GM12878 (cell line): ENCODE measurements around the gene ITPRIPL2. TPM values are rescaled to one million over a fixed set of nuclear protein-coding genes. Genes with fewer than 3 reads are reported as not detected.

Source experiments
- ATAC-seq: fragments of 200-7000 bp; cut with Tn5 transposase; 3 replicates; pipeline ENCODE4 v1.9.1; 2020; ENCODE audit warnings: mild to moderate bottlenecking, moderate library complexity
- BruUV-seq: library from RNA; stranded (reverse); fragments of 400-500 nt; replicated peaks from 2 replicates; lab custom pipeline; 2021; lab: Mats Ljungman, UMichigan
- CTCF ChIA-PET: fragments of 300-600 bp; sonication (Branson Sonifier 250); formaldehyde crosslinking; extraction: SDS; loops from one replicate; lab custom pipeline; 2021; ENCODE audit warnings: inconsistent platforms; lab: Yijun Ruan, JAX
- POLR2A ChIA-PET: fragments of 350-600 bp; formaldehyde crosslinking; extraction: SDS; loops from one replicate; lab custom pipeline; 2021; ENCODE audit warnings: inconsistent platforms; lab: Charles Lee
- RAD21 ChIA-PET: fragments of 300-600 bp; sonication (Branson Sonifier 250); formaldehyde crosslinking; loops from one replicate; lab custom pipeline; 2023; ENCODE audit warnings: antibody characterized with exemption; ENCODE audit not compliant: unreplicated experiment; lab: Charles Lee
- SMC1A ChIA-PET: fragments of 300-600 bp; sonication (Branson Sonifier 250); formaldehyde crosslinking; loops from one replicate; lab custom pipeline; 2023; ENCODE audit not compliant: unreplicated experiment, uncharacterized antibody; lab: Charles Lee
- DNase-seq: peaks from one replicate; pipeline ENCODE4 v3.0.0-alpha.2; 2011; ENCODE audit warnings: low read depth, low spot score
- FAIRE-seq: peaks from 3 replicates; lab custom pipeline; 2011; peaks lifted over from hg19 to GRCh38; lab: Jason Lieb, UNC
- H2AFZ ChIP-seq: 2 replicates; pipeline ENCODE4 v1.6.0; 2011; ENCODE audit warnings: low read depth, low read length, control low read depth; ENCODE audit not compliant: control insufficient read depth
- H3K27ac ChIP-seq: 2 replicates; pipeline ENCODE4 v1.5.1; 2011; ENCODE audit warnings: control low read depth; ENCODE audit not compliant: control insufficient read depth, insufficient read depth
- H3K27me3 ChIP-seq, 2 experiments: replicated peaks in 1 of 2; 2 replicates each; pipeline versions ENCODE4 v1.6.0 to v1.6.1; 2011; ENCODE audit warnings: low read length in 1 of 2; ENCODE audit not compliant: control insufficient read depth in 2 of 2, insufficient read depth in 2 of 2
- H3K36me3 ChIP-seq, 2 experiments: 2 replicates each; pipeline ENCODE4 v1.5.1; 2011; ENCODE audit warnings: low read length in 1 of 2; ENCODE audit not compliant: control insufficient read depth in 2 of 2, insufficient read depth in 2 of 2
- H3K4me1 ChIP-seq: 2 replicates; pipeline ENCODE4 v1.6.1; 2011; ENCODE audit warnings: mild to moderate bottlenecking, low read length, moderate library complexity, mixed read lengths; ENCODE audit not compliant: control insufficient read depth, insufficient read depth
- H3K4me2 ChIP-seq: 2 replicates; pipeline ENCODE4 v1.6.0; 2011; ENCODE audit warnings: control low read depth; ENCODE audit not compliant: control insufficient read depth, insufficient read depth
- H3K4me3 ChIP-seq: fragments of 200-600 bp; sonication (generic); 2 replicates; pipeline ENCODE4 v1.5.1; 2016
- H3K79me2 ChIP-seq: 2 replicates; pipeline ENCODE4 v1.6.0; 2011; ENCODE audit warnings: low read length; ENCODE audit not compliant: control insufficient read depth, insufficient read depth
- H3K9ac ChIP-seq: 2 replicates; pipeline ENCODE4 v1.8.0; 2011; ENCODE audit warnings: low read length, control low read depth, mixed read lengths; ENCODE audit not compliant: control insufficient read depth, insufficient read depth
- H3K9me3 ChIP-seq: replicated peaks from 3 replicates; pipeline ENCODE4 v1.5.1; 2011; ENCODE audit warnings: mild to moderate bottlenecking, low read length; ENCODE audit not compliant: control insufficient read depth, insufficient read depth
- H4K20me1 ChIP-seq: 2 replicates; pipeline ENCODE4 v1.6.0; 2011; ENCODE audit not compliant: control insufficient read depth, insufficient read depth
- DPF2 ChIP-seq: fragments of 450-650 bp; IDR thresholded peaks from 2 replicates; pipeline ENCODE4 v1.6.1; 2017; ENCODE audit warnings: mild to moderate bottlenecking
- ELK1 ChIP-seq: IDR thresholded peaks from 2 replicates; pipeline ENCODE4 v1.6.1; 2012; ENCODE audit warnings: low read depth, low read length, improper control_type of control experiment
- MTA2 ChIP-seq: fragments of 450-650 bp; IDR thresholded peaks from 2 replicates; pipeline ENCODE4 v1.6.1; 2016; ENCODE audit warnings: low read depth, mild to moderate bottlenecking, moderate library complexity
- NR2C2 ChIP-seq: IDR thresholded peaks from 2 replicates; pipeline ENCODE4 v1.6.1; 2011; ENCODE audit warnings: borderline replicate concordance, low read depth; ENCODE audit not compliant: control insufficient read depth, insufficient read length
- NRF1 ChIP-seq: conservative IDR thresholded peaks from 2 replicates; pipeline ENCODE4 v1.6.1; 2011; ENCODE audit warnings: mild to moderate bottlenecking, low read depth, low read length, improper control_type of control experiment
- PAX5 ChIP-seq: IDR thresholded peaks from 2 replicates; pipeline ENCODE4 v1.6.1; 2011; ENCODE audit warnings: low read depth, low read length, borderline replicate concordance
- PAX8 ChIP-seq: fragments of 450-650 bp; IDR thresholded peaks from 2 replicates; pipeline ENCODE4 v1.6.1; 2017; ENCODE audit warnings: mild to moderate bottlenecking, moderate library complexity
- SMAD5 ChIP-seq: IDR thresholded peaks from 2 replicates; pipeline ENCODE4 v1.6.1; 2016; ENCODE audit warnings: antibody characterized with exemption, low read depth
- TAF1 ChIP-seq: IDR thresholded peaks from 2 replicates; pipeline ENCODE4 v1.6.1; 2011; ENCODE audit warnings: mild to moderate bottlenecking, low read depth, low read length, borderline replicate concordance
- YBX1 ChIP-seq: fragments of 450-650 bp; IDR thresholded peaks from 2 replicates; pipeline ENCODE4 v1.6.1; 2016; ENCODE audit warnings: antibody characterized with exemption
- YY1 ChIP-seq: IDR thresholded peaks from 2 replicates; pipeline ENCODE4 v1.6.1; 2011; ENCODE audit warnings: low read depth, mild to moderate bottlenecking, low read length
- ZBED1 ChIP-seq: IDR thresholded peaks from 2 replicates; pipeline ENCODE4 v1.6.1; 2016; ENCODE audit warnings: borderline replicate concordance
- ZBTB40 ChIP-seq: fragments of 450-650 bp; IDR thresholded peaks from 2 replicates; pipeline ENCODE4 v1.6.1; 2016; ENCODE audit warnings: mild to moderate bottlenecking, moderate library complexity, borderline replicate concordance
- ZNF274 ChIP-seq: IDR thresholded peaks from one replicate; pipeline ENCODE4 v1.8.0; 2011; ENCODE audit not compliant: insufficient read length, insufficient read depth
- WGBS: methylation state at CpG from one replicate; pipeline ENCODE4 v1.1.6; 2016; ENCODE audit warnings: low lambda C conversion rate; ENCODE audit not compliant: insufficient replicate concordance, insufficient coverage; ENCODE audit errors: missing lambda C conversion rate; 5-methylcytosine and 5-hydroxymethylcytosine counted together
- in situ Hi-C: fragments of 300-500 bp; cut with MboI; formaldehyde crosslinking; loops from 9 replicates; pipeline ENCODE4 v1.14.3; 2018; ENCODE audit warnings: mixed read lengths
- intact Hi-C: fragments of 100-400 bp; cut with micrococcal nuclease; formaldehyde crosslinking; loops from one replicate; pipeline ENCODE4 v1.14.2; 2022; ENCODE audit not compliant: unreplicated experiment
- polyA plus RNA-seq, 11 experiments: library from polyadenylated mRNA; depleted of rRNA in 4 of 11; unstranded in 6 of 11; stranded (reverse) in 5 of 11; fragments of >200 nt; fragmentation: Nextera tagmentation in 4 of 11; fragmentation: Illumina TruSeq in 1 of 11; extraction: Ambion mirVana in 4 of 11; extraction: Trizol in 1 of 11; gene quantifications; 1 replicate in 1 of 11; 2 replicates in 10 of 11; pipeline versions ENCODE4 v1.2.1 to v1.2.3, GENCODE V29; 2011 to 2016; ENCODE audit warnings: inconsistent platforms in 2 of 11, missing spikeins in 2 of 11, low read depth in 1 of 11
- total RNA-seq, 4 experiments: library from RNA; depleted of rRNA in 3 of 4; stranded (reverse); fragments of >200 nt in 3 of 4; fragmentation: Illumina TruSeq in 1 of 4; extraction: Trizol in 1 of 4; gene quantifications; 2 replicates each; pipeline versions ENCODE4 v1.2.1 to v1.2.3, GENCODE V29; 2013 to 2021
- TF ChIP-seq, protein P1 (sequence below): fragments of 450-650 bp; IDR thresholded peaks from 2 replicates; pipeline ENCODE4 v1.6.1; 2016; ENCODE audit warnings: mild to moderate bottlenecking

ITPRIPL2 gene
- total and polyA plus RNA-seq, 10 of the 15 experiments (the other 5 are each of a cell fraction or from before 2014, with no cell fraction given): 0.48 to 14.3 (median 3.5) TPM

DNA sequence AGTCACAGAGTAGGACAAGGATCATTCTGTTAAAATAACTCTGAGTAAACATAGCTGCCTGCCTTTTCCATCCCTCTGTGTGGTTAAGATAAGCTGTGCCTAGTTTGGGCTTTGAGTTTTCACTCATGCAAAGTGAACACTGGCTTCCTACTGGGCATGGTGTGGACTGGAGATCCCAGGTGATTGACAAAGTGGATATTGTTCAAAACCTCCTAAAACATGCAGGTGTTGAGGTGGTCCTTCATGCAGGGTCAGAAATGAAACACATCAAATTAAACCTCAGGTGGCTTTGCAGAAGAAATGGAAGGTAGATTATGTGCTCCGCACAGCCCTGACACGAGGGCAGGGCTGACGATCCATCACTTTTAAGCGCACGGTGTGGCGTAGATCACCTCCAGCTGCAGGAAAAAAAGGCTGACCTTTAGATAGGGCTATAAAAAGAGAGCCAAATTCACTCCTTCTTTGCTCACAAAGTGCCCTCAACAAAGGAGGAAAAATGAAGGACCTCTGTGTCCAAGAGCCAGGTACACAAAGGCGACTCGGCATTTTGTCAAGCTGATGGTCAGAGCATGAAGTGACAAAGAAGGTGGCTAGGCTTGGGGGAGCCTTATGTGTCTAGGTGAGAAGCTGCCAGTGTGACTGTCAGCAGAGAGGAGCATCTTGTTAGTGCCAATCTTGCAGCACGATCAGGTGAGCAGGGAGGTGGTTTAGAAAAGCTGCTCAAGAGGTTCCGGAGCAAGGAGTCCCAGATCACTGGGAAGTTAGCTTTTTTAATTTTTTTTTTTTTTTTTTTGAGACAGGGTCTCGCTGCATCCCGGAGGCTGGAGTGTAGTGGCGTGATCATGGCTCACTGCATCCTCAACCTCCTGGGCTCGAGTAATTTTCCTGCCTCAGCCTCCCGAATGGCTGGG, 19.9 kb upstream of the ITPRIPL2 start:
- Histone ChIP-seq H3K4me3 (no peak overlapping the region), H3K4me2 (no peak overlapping the region), H3K9me3 (peaks cover 6% of the 10 kb centered on the region; the same call in 2 of the 3 replicates), H4K20me1 (no peaks in the 10 kb centered on the region), H2AFZ (no peak overlapping the region), H3K9ac (no peak overlapping the region), H3K36me3 (no peaks in the 10 kb centered on the region), H3K79me2 (no peaks in the 10 kb centered on the region), H3K27me3 (no peaks in the 10 kb centered on the region), H3K4me1 (peaks cover 6% of the 10 kb centered on the region), H3K27ac (no peak overlapping the region)
- ATAC-seq (no peak), DNase-seq (no peak), FAIRE-seq (no peak)
- POLR2A ChIA-PET: interaction anchor here (0.7 to 1.6 kb wide), 2 partner anchors 23 to 25 kb away, joined by 3 to 4 read pairs; no protein-coding TSS in a partner anchor
- CTCF ChIA-PET: interaction anchor here (0.6 to 3.7 kb wide), 6 partner anchors 8 to 281 kb away, joined by 3 to 18 read pairs (median 6); no protein-coding TSS in a partner anchor
- 90% methylated on average over 15 of the region's 15 CpGs for WGBS
- no TSS peak for BruUV-seq
- in situ Hi-C loops (loop anchor here (5.0 kb wide), 2 partner anchors 68 to 408 kb away; no protein-coding TSS in a partner anchor), intact Hi-C loops (no loop called here)
- RAD21 ChIA-PET: interaction anchor here (1.3 kb wide), 1 partner anchor 16 kb away, joined by 4 read pairs; no protein-coding TSS in a partner anchor
- no peak for TF ChIP-seq SMAD5
- no peak for TF ChIP-seq YBX1
- no peak for TF ChIP-seq DPF2
- TF ChIP-seq NRF1: no peak
- no peak for TF ChIP-seq NR2C2
- no peak for TF ChIP-seq PAX5
- no peak for TF ChIP-seq ZNF274
- TF ChIP-seq ZBED1: no peak
- TF ChIP-seq YY1: no peak
- TF ChIP-seq, protein P1, sequence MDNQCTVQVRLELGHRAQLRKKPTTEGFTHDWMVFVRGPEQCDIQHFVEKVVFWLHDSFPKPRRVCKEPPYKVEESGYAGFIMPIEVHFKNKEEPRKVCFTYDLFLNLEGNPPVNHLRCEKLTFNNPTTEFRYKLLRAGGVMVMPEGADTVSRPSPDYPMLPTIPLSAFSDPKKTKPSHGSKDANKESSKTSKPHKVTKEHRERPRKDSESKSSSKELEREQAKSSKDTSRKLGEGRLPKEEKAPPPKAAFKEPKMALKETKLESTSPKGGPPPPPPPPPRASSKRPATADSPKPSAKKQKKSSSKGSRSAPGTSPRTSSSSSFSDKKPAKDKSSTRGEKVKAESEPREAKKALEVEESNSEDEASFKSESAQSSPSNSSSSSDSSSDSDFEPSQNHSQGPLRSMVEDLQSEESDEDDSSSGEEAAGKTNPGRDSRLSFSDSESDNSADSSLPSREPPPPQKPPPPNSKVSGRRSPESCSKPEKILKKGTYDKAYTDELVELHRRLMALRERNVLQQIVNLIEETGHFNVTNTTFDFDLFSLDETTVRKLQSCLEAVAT: no peak
- TF ChIP-seq MTA2: no peak
- no peak for TF ChIP-seq TAF1
- no peak for TF ChIP-seq PAX8
- no peak for TF ChIP-seq ELK1
- no peak for TF ChIP-seq ZBTB40
- SMC1A ChIA-PET: interaction anchor here (0.8 to 5.1 kb wide), 15 partner anchors 14 to 419 kb away, joined by 3 to 34 read pairs (median 4); partner anchors contain the start of gene ITPRIPL2
